Left cardiac atrium (tissue), 4 donors: ENCODE results near the gene GP1BB. TPM values are rescaled to one million over a fixed set of nuclear protein-coding genes. Genes with fewer than 3 reads are reported as not detected.
"Not testable (repeated sequence)": the region's sequence is repeated elsewhere in the genome, so short reads cannot be mapped to it uniquely, and the experiment has no call there.

Source experiments
- ATAC-seq, 2 donors: fragments of 200-7000 bp; cut with Tn5 transposase; one replicate each; pipeline ENCODE4 v1.9.1; 2020; ENCODE audit warnings: mild to moderate bottlenecking in 2 of 2, moderate library complexity in 2 of 2
- DNase-seq: peaks from one replicate; pipeline ENCODE4 v3.0.0-alpha.2; 2020
- intact Hi-C, 2 donors: fragments of 100-400 bp; cut with DNase I; formaldehyde crosslinking; loops; one replicate each; pipeline versions ENCODE4 v1.14.1 to v1.15.1; 2022 to 2023
- total RNA-seq, 2 donors: library from RNA; stranded (reverse); fragmentation: NEBNext Ultra II Directional; extraction: Animal tissue kit (Norgen Biotek cat#: 25700); gene quantifications; one replicate each; pipeline ENCODE4 v1.2.1, GENCODE V29; 2021
- donor health status: DM: no; HTN: yes; CAD: no.
- donor health status: DM: no; HTN: yes; CAD: no; lungs with severe emphysema.
- donor health status: DM: yes; HTN: yes; CAD: no.
- donor health status: Dilated cardiomyopathy.

Gene GP1BB
- total RNA-seq, 2 donors from 2014 or later: not detected

- DNase-seq (peak; percentile 23), ATAC-seq (no peak)
- intact Hi-C loops: no loop called here
Measured at GRCh38 chr22:19721330-19722177, 1.8 kb upstream of the GP1BB start.

- DNase-seq (peak; percentile 30), ATAC-seq (peak in 1 of 2 donors; percentile 1)
- intact Hi-C loops: no loop called here
Measured at GRCh38 chr22:19722178-19722981, 959 bp upstream of the GP1BB start.

- ATAC-seq (peak; percentile 0 to 1), DNase-seq (no peak)
- intact Hi-C loops: no loop called here
Measured at GRCh38 chr22:19722982-19723231, 432 bp upstream of the GP1BB start.

GRCh38 chr22:19723983-19724827 lies 866 bp downstream of the GP1BB start:
- ATAC-seq: peak; percentile 10 to 11
- DNase-seq: no peak
- intact Hi-C loops: no loop called here

- DNase-seq (no peak), ATAC-seq (no peak)
- intact Hi-C loops: no loop called here
Measured at GRCh38 chr22:19724927-19725661, 1.8 kb downstream of the GP1BB start.

- ATAC-seq, intact Hi-C loops, DNase-seq: not testable (repeated sequence)
Measured at GRCh38 chr22:19726064-19726788, 2.9 kb downstream of the GP1BB start.

- no peak for ATAC-seq
- intact Hi-C loops: no loop called here
- DNase-seq: no peak
Measured at GRCh38 chr22:19727310-19728150, 4.2 kb downstream of the GP1BB start.

- no peak for ATAC-seq
- DNase-seq: no peak
- intact Hi-C loops: no loop called here
Measured at GRCh38 chr22:19728271-19728670, 4.9 kb downstream of the GP1BB start.

GRCh38 chr22:19728836-19729235 lies 5.5 kb downstream of the GP1BB start:
- no peak for ATAC-seq
- DNase-seq: no peak
- intact Hi-C loops: no loop called here

GRCh38 chr22:19729507-19729906 lies 6.2 kb downstream of the GP1BB start:
- intact Hi-C loops: no loop called here
- ATAC-seq (no peak), DNase-seq (no peak)

GRCh38 chr22:19730198-19730597 lies 6.9 kb downstream of the GP1BB start:
- intact Hi-C loops: loop anchor here (1.0 to 2.0 kb wide), 2 partner anchors 180 to 181 kb away; no protein-coding TSS in a partner anchor
- ATAC-seq: peak in 1 of 2 donors; percentile 7
- DNase-seq: no peak

- peak; percentile 90 to 93 for ATAC-seq
- intact Hi-C loops: loop anchor here (1.0 to 2.0 kb wide), 2 partner anchors 179 to 180 kb away; no protein-coding TSS in a partner anchor
- DNase-seq: peak; percentile 87
Measured at GRCh38 chr22:19730655-19731360, 7.5 kb downstream of the GP1BB start.

- DNase-seq: no peak
- intact Hi-C loops: loop anchor here in 1 of 2 donors (2.0 kb wide), 1 partner anchor 179 kb away; no protein-coding TSS in a partner anchor
- peak in 1 of 2 donors; percentile 2 for ATAC-seq
Measured at GRCh38 chr22:19731361-19732135, 8.2 kb downstream of the GP1BB start.

- ATAC-seq (no peak), DNase-seq (no peak)
- intact Hi-C loops: no loop called here
Measured at GRCh38 chr22:19732403-19733113, 9.2 kb downstream of the GP1BB start.

GRCh38 chr22:19733755-19734154 lies 10.4 kb downstream of the GP1BB start:
- intact Hi-C loops: no loop called here
- no peak for ATAC-seq
- DNase-seq: no peak
